ENCODE measurements around the gene DHRS3. TPM values are rescaled to one million over a fixed set of nuclear protein-coding genes. Genes with fewer than 3 reads are reported as not detected.
"Not testable (repeated sequence)": the region's sequence is repeated elsewhere in the genome, so short reads cannot be mapped to it uniquely, and the experiment has no call there.

DHRS3 gene
- total RNA-seq, 1 experiment from 2014 or later = 0.76 TPM

DNA sequence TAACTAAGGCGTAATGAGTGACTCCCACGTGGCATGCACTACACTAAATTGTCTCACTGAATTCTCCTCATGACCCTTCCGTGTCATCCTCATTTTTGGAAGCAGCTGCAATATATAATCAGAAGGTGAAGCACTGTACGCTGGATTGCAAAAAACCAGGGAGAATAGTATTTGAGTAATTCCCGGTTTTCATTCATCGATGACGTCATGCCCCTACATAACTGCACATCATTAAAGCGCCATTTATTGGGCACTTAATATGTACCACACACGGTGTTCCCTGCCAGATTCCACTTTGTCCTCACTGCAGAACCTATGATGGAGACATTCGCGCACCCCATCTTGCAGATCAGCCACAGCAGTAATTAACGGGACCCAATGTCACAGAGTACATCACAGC lies 41.0 kb downstream of the DHRS3 start:
- Histone ChIP-seq H3K36me3 (no peaks in the 10 kb centered on the region), H3K4me3 (no peak overlapping the region), H3K27ac (no peak overlapping the region), H3K27me3 (replicated peaks) (no peaks in the 10 kb centered on the region), H3K9me3 (replicated peaks) (no peaks in the 10 kb centered on the region), H3K4me1 (replicated peaks) (peaks cover 7% of the 10 kb centered on the region; the same call in 1 of the 2 replicates)
- no peak for DNase-seq (ENCODE audit: low read depth in 1 of 2, low spot score in 2 of 2)

DNA sequence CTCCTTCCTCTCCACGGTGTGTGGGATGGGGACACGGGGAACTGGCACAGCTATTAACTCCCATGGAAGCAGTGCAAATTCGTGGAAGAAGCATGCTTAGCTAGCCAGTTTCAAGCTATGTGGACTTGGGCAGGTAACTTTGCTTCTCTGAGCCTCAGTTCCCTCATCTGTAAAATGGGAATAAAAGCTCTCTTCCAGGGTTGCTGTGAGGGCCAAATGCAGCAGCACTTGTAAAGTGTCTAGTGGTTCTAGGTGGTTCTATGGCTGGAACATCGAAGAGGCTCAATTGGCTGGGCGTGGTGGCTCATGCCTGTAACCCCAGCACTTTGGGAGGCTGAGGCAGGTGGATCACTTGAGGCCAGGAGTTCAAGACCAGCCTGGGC lies 43.3 kb downstream of the DHRS3 start:
- H3K27ac ChIP-seq = no peak overlapping the region

DNA sequence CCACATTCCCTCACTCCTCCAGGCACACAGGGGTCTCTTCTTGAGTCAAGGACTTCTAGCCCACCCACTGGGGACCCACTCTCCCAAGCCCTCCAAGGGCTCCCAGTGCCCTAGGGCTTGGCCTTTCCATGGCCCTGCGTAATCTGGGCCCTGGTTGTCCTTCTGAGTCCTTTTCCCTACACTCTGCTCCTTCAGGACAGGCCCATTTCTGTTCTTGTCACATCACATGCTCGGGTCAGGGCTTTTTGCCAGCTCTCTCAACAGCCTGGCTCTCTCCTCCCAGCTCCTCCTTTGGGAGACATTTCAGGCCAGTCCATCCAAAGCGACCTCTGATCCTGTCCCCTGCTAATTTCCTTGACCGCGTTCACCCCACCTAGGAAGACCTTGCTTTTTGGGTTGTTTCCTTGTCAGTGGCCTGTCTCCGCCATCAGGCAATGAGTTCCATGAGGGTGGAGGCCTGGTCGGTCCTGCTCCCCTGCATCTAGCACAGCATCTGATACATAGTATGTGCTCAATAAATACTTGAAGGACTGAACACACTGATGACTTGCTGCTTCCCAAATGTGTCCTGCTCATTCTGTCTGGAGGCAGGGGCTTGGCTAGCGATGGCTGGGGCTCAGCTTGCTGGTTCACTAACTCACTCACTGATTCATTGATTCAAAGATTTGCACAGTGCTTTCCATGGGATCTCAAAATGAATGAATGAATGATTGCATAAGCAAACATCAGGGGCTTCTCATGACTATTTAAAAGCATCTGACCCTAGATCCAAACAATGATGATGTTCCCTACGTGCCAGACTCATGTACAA lies 44.8 kb downstream of the DHRS3 start:
- H3K4me1 ChIP-seq (replicated peaks) = peaks cover 7% of the 10 kb centered on the region; the same call in 1 of the 2 replicates
- no peak overlapping the region for H3K4me3 ChIP-seq
- no peak overlapping the region for H3K27ac ChIP-seq
- H3K9me3 ChIP-seq (replicated peaks) = no peaks in the 10 kb centered on the region
- H3K36me3 ChIP-seq = no peaks in the 10 kb centered on the region
- H3K27me3 ChIP-seq (replicated peaks) = no peaks in the 10 kb centered on the region
- no peak for DNase-seq (ENCODE audit: low read depth in 1 of 2, low spot score in 2 of 2)

More for the DNA sequence above, 43.3 kb downstream of the DHRS3 start:
- no peak for DNase-seq (ENCODE audit: low read depth in 1 of 2, low spot score in 2 of 2)
- Histone ChIP-seq H3K4me1 (replicated peaks) (peaks cover 7% of the 10 kb centered on the region; the same call in 1 of the 2 replicates), H3K9me3 (replicated peaks) (no peaks in the 10 kb centered on the region), H3K4me3 (no peak overlapping the region), H3K36me3 (no peaks in the 10 kb centered on the region), H3K27me3 (replicated peaks) (no peaks in the 10 kb centered on the region)

DNA sequence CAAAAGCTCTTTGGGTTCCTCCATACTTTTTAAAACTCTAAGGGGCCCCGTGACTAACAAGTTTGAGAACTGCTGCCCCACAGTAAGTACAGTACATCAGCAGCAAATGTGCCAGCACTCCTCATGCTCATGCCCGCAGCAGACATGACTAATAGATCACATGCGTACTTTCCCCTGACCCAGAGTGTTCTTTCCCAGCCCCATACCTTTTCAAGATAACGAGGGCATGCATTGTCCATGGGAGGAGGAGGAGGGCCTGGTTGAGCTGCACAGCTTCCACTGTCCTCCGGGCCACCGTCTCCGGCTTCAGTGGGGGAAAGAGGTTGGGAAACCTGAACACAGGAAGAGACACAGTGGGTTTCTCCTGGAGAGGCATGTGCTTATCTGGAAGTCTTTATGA lies 45.5 kb downstream of the DHRS3 start:
- no peak for DNase-seq (ENCODE audit: low read depth in 1 of 2, low spot score in 2 of 2)
- Histone ChIP-seq H3K27me3 (replicated peaks) (no peaks in the 10 kb centered on the region), H3K36me3 (no peaks in the 10 kb centered on the region), H3K4me3 (no peak overlapping the region), H3K9me3 (replicated peaks) (no peaks in the 10 kb centered on the region), H3K27ac (no peak overlapping the region), H3K4me1 (replicated peaks) (peaks cover 7% of the 10 kb centered on the region; the same call in 1 of the 2 replicates)

DNA sequence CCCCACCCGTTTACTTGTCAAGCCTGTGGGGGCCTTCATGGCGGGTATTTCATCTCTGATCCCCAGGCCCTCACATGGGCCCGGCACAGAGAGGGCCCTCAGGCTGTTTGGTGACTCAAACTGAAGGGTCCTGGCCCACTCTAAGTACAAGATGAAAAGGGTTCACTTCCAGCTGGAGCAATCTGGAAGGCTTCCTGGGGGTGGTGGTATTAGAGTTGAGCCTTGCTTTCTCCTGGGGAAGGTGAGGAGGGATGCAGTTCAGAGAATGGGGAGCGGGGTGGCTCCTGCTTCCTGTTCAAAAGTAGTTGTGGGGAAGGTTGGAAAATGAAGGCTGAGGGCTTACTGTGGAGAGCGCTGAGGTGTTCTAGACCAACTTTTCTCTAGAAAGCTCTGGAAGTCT lies 47.7 kb downstream of the DHRS3 start:
- Histone ChIP-seq H3K4me1 (replicated peaks) (peaks cover 7% of the 10 kb centered on the region; the same call in 1 of the 2 replicates), H3K9me3 (replicated peaks) (no peaks in the 10 kb centered on the region), H3K4me3 (no peak overlapping the region), H3K27me3 (replicated peaks) (no peaks in the 10 kb centered on the region), H3K27ac (no peak overlapping the region), H3K36me3 (no peaks in the 10 kb centered on the region)
- no peak for DNase-seq (ENCODE audit: low read depth in 1 of 2, low spot score in 2 of 2)

DNA sequence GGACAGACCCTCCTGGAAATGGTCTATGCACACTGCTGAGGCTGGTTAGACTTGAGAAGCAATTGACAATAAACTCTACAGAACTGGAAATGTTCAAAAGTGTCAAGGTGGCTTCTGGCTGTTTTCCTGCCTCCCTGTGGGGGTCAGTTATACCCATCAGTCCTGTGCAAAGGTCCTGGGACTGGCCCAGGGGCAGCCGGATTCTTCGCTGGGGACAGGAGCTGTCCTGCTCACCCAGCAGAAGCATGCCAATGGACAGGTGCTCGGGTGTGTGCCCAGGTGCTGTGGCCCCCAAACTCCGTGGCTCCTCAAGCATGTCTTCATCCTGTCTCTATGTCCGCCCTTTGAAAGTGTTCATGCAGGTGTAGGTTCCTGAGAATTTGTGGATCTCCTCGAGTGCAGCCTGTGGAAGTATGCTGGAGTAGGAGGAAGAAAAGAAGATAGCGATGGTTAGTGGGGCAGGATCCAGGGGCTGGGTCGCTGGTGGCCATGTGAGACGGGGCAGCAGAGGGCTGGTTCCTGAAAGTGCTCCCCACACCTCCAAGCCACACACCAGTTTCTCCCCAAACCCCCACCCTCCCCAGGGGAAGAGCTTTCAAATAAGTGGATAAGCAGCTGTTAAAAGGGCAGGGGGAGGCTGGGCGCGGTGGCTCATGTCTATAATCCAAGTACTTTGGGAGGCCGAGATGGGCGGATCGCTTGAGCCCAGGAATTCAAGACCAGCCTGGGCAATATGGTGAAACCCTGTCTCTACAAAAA lies 49.8 kb downstream of the DHRS3 start:
- H3K9me3 ChIP-seq (replicated peaks) = peaks cover 10% of the 10 kb centered on the region; the same call in 1 of the 2 replicates
- H3K27me3 ChIP-seq (replicated peaks) = no peaks in the 10 kb centered on the region
- H3K36me3 ChIP-seq = no peaks in the 10 kb centered on the region
- no peak overlapping the region for H3K4me3 ChIP-seq
- DNase-seq (ENCODE audit: low read depth in 1 of 2, low spot score in 2 of 2) = no peak
- H3K27ac ChIP-seq = no peak overlapping the region
- peaks cover under 1% of the 10 kb centered on the region; the same call in 1 of the 2 replicates for H3K4me1 ChIP-seq (replicated peaks)

DNA sequence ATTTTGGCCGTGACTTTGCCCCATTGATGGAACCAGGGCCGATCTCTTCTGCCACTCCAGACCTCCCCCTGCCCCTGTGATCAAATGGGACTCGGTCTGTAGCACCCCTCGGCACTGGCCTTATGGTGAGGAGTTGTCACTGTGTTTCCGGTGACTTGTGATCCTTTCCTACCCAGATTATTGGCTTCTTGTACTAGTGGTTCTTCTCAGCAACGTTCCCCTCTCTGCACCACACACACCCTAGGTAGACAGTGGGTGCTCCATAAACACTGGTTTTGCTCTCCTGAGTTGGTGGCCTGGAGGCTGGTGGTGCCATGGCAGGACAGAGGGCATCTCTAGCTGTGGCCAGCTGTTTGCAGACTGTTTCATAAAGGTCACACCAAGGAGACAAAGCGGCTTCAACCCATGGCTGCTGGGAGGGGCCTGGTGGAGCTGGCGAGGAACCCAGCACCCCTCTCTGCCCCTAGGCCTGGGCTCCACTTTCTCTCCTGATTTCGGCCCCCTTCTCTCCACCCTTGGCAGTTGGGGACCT lies 50.7 kb downstream of the DHRS3 start:
- H3K27ac ChIP-seq = no peak overlapping the region
- DNase-seq (ENCODE audit: low read depth in 1 of 2, low spot score in 2 of 2) = no peak
- H3K9me3 ChIP-seq (replicated peaks) = peaks cover 10% of the 10 kb centered on the region; the same call in 1 of the 2 replicates
- no peak overlapping the region for H3K4me3 ChIP-seq
- H3K4me1 ChIP-seq (replicated peaks) = no peaks in the 10 kb centered on the region
- H3K27me3 ChIP-seq (replicated peaks) = no peaks in the 10 kb centered on the region
- H3K36me3 ChIP-seq = no peaks in the 10 kb centered on the region

DNA sequence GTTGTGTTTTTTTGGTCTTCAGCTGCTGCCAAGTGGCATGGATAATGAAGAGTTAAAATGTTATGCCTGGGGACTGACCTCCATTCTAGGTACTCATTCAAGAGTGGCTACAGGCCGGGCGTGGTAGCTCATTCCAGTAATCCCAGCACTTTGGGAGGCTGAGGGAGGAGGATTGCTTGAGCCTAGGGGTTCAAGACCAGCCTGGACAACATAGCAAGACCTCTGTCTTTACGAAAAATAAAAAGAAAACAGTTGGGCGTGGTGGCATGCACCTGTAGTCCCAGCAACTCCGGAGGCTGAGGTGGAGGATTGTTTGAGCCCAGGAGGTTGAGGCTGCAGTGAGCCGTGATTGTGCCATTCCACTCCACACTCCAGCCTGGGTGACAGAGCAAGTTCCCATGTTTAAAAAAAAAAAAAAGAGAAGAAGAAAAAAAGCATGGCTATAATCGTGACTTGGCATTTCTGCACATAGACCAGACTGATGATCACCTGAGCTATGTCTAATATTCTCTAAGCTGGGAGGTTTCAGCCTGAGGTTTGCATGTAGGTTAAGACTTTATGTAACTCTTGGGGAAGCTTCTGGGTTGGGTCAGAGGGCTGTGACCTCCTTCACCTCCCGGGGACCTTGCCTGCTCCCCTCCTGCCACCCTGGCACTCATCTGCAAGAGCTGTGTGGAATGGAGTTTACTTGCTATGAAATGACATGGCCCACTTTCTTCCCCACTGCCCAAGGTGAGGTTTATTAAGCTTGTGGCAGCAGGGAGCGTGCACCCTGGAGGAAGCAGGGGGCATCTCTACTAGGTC lies 51.3 kb downstream of the DHRS3 start:
- Histone ChIP-seq H3K4me1 (replicated peaks) (no peaks in the 10 kb centered on the region), H3K4me3 (no peak overlapping the region), H3K9me3 (replicated peaks) (peaks cover 10% of the 10 kb centered on the region; the same call in 1 of the 2 replicates), H3K36me3 (no peaks in the 10 kb centered on the region), H3K27me3 (replicated peaks) (no peaks in the 10 kb centered on the region), H3K27ac (no peak overlapping the region)
- no peak for DNase-seq (ENCODE audit: low read depth in 1 of 2, low spot score in 2 of 2)

DNA sequence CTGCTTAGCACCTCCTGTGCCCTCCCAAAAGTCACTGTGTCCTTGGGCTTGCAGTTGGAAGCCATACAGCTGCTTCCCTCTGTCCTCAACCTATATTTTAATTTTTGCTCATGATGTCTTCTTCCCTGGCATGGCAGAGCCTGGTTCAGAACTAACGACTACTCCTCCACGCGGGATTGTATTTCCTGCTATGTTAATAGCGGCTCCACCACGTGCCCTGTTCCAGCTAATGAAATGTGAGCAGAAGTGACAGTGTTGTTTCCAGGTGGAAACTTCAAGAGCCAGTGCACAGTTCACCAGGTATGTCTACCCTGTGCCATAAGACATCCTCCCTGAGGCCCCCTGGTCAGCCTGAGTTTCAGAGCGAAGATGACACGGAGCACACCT lies 52.1 kb downstream of the DHRS3 start:
- H3K4me1 ChIP-seq (replicated peaks) = no peaks in the 10 kb centered on the region
- H3K36me3 ChIP-seq = no peaks in the 10 kb centered on the region
- no peaks in the 10 kb centered on the region for H3K27me3 ChIP-seq (replicated peaks)
- peaks cover 10% of the 10 kb centered on the region; the same call in 1 of the 2 replicates for H3K9me3 ChIP-seq (replicated peaks)
- no peak overlapping the region for H3K27ac ChIP-seq
- DNase-seq (ENCODE audit: low read depth in 1 of 2, low spot score in 2 of 2) = no peak
- H3K4me3 ChIP-seq = no peak overlapping the region

DNA sequence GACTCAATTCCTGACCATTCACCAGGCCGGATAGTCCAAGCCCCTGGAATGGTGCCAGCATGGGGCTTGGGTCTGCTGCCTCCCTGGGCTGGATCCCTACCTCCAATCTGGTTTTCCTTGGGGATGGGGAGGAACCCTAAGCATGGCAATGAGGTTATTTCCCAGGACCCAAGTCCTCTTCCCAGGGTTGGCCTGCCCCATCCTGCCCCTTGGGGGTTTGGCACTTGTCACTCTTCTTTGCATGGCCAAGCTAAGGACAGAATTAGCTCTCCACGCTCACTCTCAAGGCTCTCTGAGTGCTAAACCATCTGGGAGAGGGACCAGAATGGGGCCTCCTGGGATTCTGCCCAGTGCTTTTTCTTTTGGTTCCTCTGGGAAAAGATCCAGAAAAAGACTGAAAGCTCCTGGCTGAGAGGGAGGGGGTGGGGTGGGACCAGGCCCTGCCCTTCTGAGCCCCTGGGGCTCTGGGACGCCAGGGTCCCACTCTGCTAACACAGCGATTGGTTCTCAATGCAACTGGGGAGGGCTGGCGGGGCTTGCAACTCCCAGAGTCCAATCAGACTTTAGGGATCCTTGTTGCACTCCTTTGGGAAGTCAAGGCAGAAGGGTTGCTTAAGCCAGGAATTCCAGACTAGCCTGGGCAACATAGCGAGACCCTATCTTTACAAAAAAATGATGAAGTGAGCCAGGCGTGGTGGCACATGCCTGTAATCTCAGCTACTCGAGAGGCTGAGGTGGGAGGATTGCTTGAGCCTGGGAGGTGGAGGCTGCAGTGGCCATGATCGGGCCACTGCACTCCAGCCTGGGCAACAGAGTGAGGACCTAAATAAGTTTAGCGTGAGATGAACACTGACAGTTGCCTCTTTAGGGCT lies 52.7 kb downstream of the DHRS3 start:
- H3K27me3 ChIP-seq (replicated peaks) = no peaks in the 10 kb centered on the region
- H3K4me1 ChIP-seq (replicated peaks) = no peaks in the 10 kb centered on the region
- peaks cover 10% of the 10 kb centered on the region; the same call in 1 of the 2 replicates for H3K9me3 ChIP-seq (replicated peaks)
- no peak overlapping the region for H3K27ac ChIP-seq
- no peak overlapping the region for H3K4me3 ChIP-seq
- no peaks in the 10 kb centered on the region for H3K36me3 ChIP-seq
- no peak for DNase-seq (ENCODE audit: low read depth in 1 of 2, low spot score in 2 of 2)

DNA sequence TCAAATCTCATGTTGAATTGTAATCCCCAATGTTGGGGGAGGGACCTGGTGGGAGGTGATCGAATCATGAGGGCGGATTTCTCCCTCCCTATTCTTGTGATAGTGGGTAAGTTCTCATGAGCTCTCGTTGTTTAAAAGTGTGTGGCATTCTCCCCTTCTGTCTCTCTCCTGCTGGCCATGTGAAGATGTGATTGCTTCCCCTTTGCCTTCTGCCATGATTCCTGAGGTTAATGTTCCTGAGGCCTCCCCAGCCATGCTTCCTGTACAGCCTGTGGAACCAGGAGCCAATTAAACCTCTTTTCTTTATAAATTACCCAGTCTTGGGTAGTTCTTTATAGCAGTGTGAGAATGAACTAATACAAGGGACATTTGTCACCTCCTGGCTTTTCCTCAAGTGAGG lies 53.8 kb downstream of the DHRS3 start:
- peaks cover 10% of the 10 kb centered on the region; the same call in 1 of the 2 replicates for H3K9me3 ChIP-seq (replicated peaks)
- H3K27ac ChIP-seq; H3K27me3 ChIP-seq (replicated peaks); DNase-seq (ENCODE audit: low read depth in 1 of 2, low spot score in 2 of 2); H3K36me3 ChIP-seq; H3K4me3 ChIP-seq; H3K4me1 ChIP-seq (replicated peaks): not testable (repeated sequence)

DNA sequence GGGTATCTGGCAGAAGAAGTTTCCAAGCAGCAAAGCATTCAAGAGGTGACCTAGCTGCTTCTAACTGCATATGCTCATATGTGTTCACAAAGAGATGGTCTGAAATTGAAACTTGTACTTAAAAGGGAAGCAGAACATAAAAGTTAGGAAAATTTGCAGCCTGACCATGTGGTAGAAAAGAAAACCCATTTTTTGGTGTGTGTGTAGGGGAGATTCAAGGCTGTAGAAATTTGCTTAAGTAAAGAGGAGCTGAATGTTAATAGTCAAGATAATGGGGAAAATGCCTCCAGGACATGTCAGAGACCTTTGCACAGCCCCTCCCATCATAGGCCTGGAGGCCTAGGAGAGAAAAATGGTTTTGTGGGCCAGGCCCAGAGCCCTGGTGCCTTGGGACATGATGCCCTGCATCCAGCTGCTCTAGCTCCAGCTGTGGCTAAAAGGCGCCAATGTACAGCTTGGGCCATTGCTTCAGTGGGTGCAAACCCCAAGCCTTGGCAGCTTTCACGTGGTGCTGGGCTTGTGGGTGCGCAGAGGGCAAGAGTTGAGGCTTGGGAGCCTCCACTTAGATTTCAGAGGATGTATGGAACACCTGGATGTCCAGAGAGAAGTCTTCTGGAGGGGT lies 54.9 kb downstream of the DHRS3 start:
- no peak for DNase-seq (ENCODE audit: low read depth in 1 of 2, low spot score in 2 of 2)
- Histone ChIP-seq H3K4me3 (no peak overlapping the region), H3K4me1 (replicated peaks) (no peaks in the 10 kb centered on the region), H3K27ac (no peak overlapping the region), H3K9me3 (replicated peaks) (peaks cover 10% of the 10 kb centered on the region; the same call in 1 of the 2 replicates), H3K27me3 (replicated peaks) (no peaks in the 10 kb centered on the region), H3K36me3 (no peaks in the 10 kb centered on the region)

Data from SJSA1 (cell line).